ENCODE results near the gene KIF5A. TPM values are rescaled to one million over a fixed set of nuclear protein-coding genes. Genes with fewer than 3 reads are reported as not detected.

KIF5A gene
- total and polyA plus RNA-seq, 2 donors (not counting 3 experiments of a cell fraction or from before 2014, with no cell fraction given) = 0.07 to 0.35 TPM

- CTCF ChIA-PET = interaction anchor here (0.6 to 2.6 kb wide), 2 partner anchors 8 to 19 kb away, joined by 3 to 21 read pairs; no protein-coding TSS in a partner anchor
- H3K9me3 ChIP-seq (replicated peaks; ENCODE audit: control insufficient read depth, insufficient read depth, low read length) = no peaks in the 10 kb centered on the region
- H3K36me3 ChIP-seq (ENCODE audit: control insufficient read depth in 2 of 2, extremely low read depth in 1 of 2, insufficient read depth in 2 of 2, low read length in 2 of 2) = no peaks in the 10 kb centered on the region
- no peaks in the 10 kb centered on the region for H3K79me2 ChIP-seq (ENCODE audit: control insufficient read depth, insufficient read depth, low read length)
- POLR2A ChIA-PET = no interaction called here
- no peak for TF ChIP-seq EZH2 (IDR thresholded peaks at IDR 0.05; ENCODE audit: borderline replicate concordance, low read depth, low read length, severe bottlenecking)
- TF ChIP-seq MYC (IDR thresholded peaks at IDR 0.05; ENCODE audit: low read depth, low read length) = no peak
- no peak for TF ChIP-seq POLR2A (IDR thresholded peaks at IDR 0.05; ENCODE audit: low read depth, low read length)
- TF ChIP-seq, protein P1, sequence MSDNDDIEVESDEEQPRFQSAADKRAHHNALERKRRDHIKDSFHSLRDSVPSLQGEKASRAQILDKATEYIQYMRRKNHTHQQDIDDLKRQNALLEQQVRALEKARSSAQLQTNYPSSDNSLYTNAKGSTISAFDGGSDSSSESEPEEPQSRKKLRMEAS (IDR thresholded peaks at IDR 0.05; ENCODE audit: insufficient read depth, insufficient read length) = no peak
- no peak for TF ChIP-seq FOS (IDR thresholded peaks at IDR 0.05; ENCODE audit: borderline replicate concordance, insufficient read depth, low read length)
- no peak for TF ChIP-seq CTCF (IDR thresholded peaks at IDR 0.05; ENCODE audit: extremely low read depth in 1 of 2, insufficient read depth in 1 of 2, low read depth in 1 of 2, low read length in 2 of 2)
- no peak for TF ChIP-seq JUN (IDR thresholded peaks at IDR 0.05; ENCODE audit: borderline replicate concordance, insufficient read depth, insufficient read length, low read depth)
- no peak for TF ChIP-seq POLR2AphosphoS5 (IDR thresholded peaks at IDR 0.05; ENCODE audit: insufficient read depth, low read depth, low read length)
- no peak for TF ChIP-seq GATA2 (IDR thresholded peaks at IDR 0.05; ENCODE audit: insufficient read depth, insufficient read length, low read depth, low read length)
- intact Hi-C loops (cut with micrococcal nuclease) (no loop called here), dilution Hi-C loops (cut with MboI; ENCODE audit: extremely low pct_ligation_motif_present, low sequenced_read_pairs) (no loop called here)
- no peak for FAIRE-seq
- H3K4me3 ChIP-seq (replicated peaks in 1 of 3; ENCODE audit: insufficient read depth in 1 of 3, low read depth in 1 of 3, low read length in 3 of 3) = no peak overlapping the region
- no peak overlapping the region for H3K9ac ChIP-seq (replicated peaks; ENCODE audit: extremely low read depth, insufficient read depth, low read length)
- no TSS peak for BruUV-seq (replicated peaks)
- no peak overlapping the region for H3K4me2 ChIP-seq (ENCODE audit: insufficient read depth, low read length)
- peaks cover 6% of the 10 kb centered on the region in 2 experiments for H3K27me3 ChIP-seq (ENCODE audit: control insufficient read depth in 2 of 2, insufficient read depth in 2 of 2, low read length in 2 of 2)
- H3K9me1 ChIP-seq (replicated peaks; ENCODE audit: control insufficient read depth, extremely low read depth, insufficient read depth, low read length) = no peaks in the 10 kb centered on the region
- DNase-seq (ENCODE audit: low read depth, low spot score) = no peak
- no peak overlapping the region for H3K27ac ChIP-seq (ENCODE audit: insufficient read depth, low read depth, low read length)
- H4K20me1 ChIP-seq (replicated peaks; ENCODE audit: control insufficient read depth, extremely low read depth, insufficient read depth, low read length) = no peaks in the 10 kb centered on the region
- no peaks in the 10 kb centered on the region for H3K4me1 ChIP-seq (ENCODE audit: control insufficient read depth, extremely low read depth, insufficient read depth, low read length)
- H2AFZ ChIP-seq (ENCODE audit: low read depth, low read length) = no peak overlapping the region
These were observed 26.8 kb downstream of the KIF5A start for GRCh38 chr12:57576613-57577160.

Measured in endothelial cell of umbilical vein (primary cell).